Measurements from ENCODE around the gene GLT1D1.

- no peak for TF ChIP-seq POLR2A (IDR thresholded peaks at IDR 0.05)
- TF ChIP-seq, protein P1, sequence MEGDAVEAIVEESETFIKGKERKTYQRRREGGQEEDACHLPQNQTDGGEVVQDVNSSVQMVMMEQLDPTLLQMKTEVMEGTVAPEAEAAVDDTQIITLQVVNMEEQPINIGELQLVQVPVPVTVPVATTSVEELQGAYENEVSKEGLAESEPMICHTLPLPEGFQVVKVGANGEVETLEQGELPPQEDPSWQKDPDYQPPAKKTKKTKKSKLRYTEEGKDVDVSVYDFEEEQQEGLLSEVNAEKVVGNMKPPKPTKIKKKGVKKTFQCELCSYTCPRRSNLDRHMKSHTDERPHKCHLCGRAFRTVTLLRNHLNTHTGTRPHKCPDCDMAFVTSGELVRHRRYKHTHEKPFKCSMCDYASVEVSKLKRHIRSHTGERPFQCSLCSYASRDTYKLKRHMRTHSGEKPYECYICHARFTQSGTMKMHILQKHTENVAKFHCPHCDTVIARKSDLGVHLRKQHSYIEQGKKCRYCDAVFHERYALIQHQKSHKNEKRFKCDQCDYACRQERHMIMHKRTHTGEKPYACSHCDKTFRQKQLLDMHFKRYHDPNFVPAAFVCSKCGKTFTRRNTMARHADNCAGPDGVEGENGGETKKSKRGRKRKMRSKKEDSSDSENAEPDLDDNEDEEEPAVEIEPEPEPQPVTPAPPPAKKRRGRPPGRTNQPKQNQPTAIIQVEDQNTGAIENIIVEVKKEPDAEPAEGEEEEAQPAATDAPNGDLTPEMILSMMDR (IDR thresholded peaks at IDR 0.05), result no peak
These were observed 25.6 kb upstream of the GLT1D1 start for GRCh38 chr12:128827724-128828123.

Measured in body of pancreas (tissue), 4 donors.